H1 (cell line): ENCODE data around the gene GLRX3. TPM values are rescaled to one million over a fixed set of nuclear protein-coding genes. Genes with fewer than 3 reads are reported as not detected.

ENCODE experiments used
- JUN ChIP-seq: IDR thresholded peaks from 2 replicates; pipeline ENCODE4 v1.6.1; 2011; ENCODE audit warnings: low read depth, mild to moderate bottlenecking, improper control_type of control experiment, low read length
- RAD21 ChIP-seq, 2 experiments: IDR thresholded peaks in 1 of 2; conservative IDR thresholded peaks in 1 of 2; 2 replicates each; pipeline ENCODE4 v1.6.1; 2011; ENCODE audit warnings: low read depth in 2 of 2, low read length in 2 of 2, improper control_type of control experiment in 1 of 2, inconsistent platforms in 1 of 2, mild to moderate bottlenecking in 1 of 2, moderate library complexity in 1 of 2
- RBBP5 ChIP-seq: IDR thresholded peaks from 2 replicates; pipeline ENCODE4 v1.7.1; 2012; ENCODE audit warnings: low read depth, mild to moderate bottlenecking, inconsistent platforms, low read length, moderate library complexity, borderline replicate concordance
- SP4 ChIP-seq: IDR thresholded peaks from 2 replicates; pipeline ENCODE4 v1.6.1; 2012; ENCODE audit warnings: low read length, inconsistent platforms
- TAF1 ChIP-seq: IDR thresholded peaks from 2 replicates; pipeline ENCODE4 v1.6.1; 2011; ENCODE audit warnings: mild to moderate bottlenecking, low read depth, low read length
- TBP ChIP-seq: IDR thresholded peaks from 2 replicates; pipeline ENCODE4 v1.6.1; 2011; ENCODE audit warnings: low read depth, low read length, improper control_type of control experiment
- polyA plus RNA-seq, 7 experiments: library from polyadenylated mRNA; depleted of rRNA in 3 of 7; stranded (reverse) in 5 of 7; unstranded in 2 of 7; fragments of >200 nt in 5 of 7; fragments of 200-250 nt in 2 of 7; gene quantifications; 1 replicate in 5 of 7; 2 replicates in 1 of 7; 4 replicates in 1 of 7; pipeline versions ENCODE4 v1.2.1 to v1.2.3, GENCODE V29; 2011 to 2013; ENCODE audit warnings: missing spikeins in 2 of 7, mixed read lengths in 2 of 7
- total RNA-seq: library from RNA; stranded (reverse); fragmentation: NEBNext Ultra II Directional; extraction: Animal tissue kit (Norgen Biotek cat#: 25700); gene quantifications from 2 replicates; pipeline ENCODE4 v1.2.1, GENCODE V29; 2021
- TF ChIP-seq, protein P1 (sequence below): IDR thresholded peaks from 2 replicates; pipeline ENCODE4 v1.6.1; 2012; ENCODE audit warnings: low read length, inconsistent platforms
- TF ChIP-seq, protein P2 (sequence below): fragments of 300-600 bp; sonication (generic); IDR thresholded peaks from 2 replicates; pipeline ENCODE4 v1.7.1; 2012; ENCODE audit warnings: low read length, moderate library complexity, mild to moderate bottlenecking, inconsistent platforms; ENCODE audit not compliant: insufficient replicate concordance

Gene GLRX3
- total and polyA plus RNA-seq, 2 of the 8 experiments (the other 6 are each of a cell fraction or from before 2014, with no cell fraction given): 59.9 to 157 TPM

DNA sequence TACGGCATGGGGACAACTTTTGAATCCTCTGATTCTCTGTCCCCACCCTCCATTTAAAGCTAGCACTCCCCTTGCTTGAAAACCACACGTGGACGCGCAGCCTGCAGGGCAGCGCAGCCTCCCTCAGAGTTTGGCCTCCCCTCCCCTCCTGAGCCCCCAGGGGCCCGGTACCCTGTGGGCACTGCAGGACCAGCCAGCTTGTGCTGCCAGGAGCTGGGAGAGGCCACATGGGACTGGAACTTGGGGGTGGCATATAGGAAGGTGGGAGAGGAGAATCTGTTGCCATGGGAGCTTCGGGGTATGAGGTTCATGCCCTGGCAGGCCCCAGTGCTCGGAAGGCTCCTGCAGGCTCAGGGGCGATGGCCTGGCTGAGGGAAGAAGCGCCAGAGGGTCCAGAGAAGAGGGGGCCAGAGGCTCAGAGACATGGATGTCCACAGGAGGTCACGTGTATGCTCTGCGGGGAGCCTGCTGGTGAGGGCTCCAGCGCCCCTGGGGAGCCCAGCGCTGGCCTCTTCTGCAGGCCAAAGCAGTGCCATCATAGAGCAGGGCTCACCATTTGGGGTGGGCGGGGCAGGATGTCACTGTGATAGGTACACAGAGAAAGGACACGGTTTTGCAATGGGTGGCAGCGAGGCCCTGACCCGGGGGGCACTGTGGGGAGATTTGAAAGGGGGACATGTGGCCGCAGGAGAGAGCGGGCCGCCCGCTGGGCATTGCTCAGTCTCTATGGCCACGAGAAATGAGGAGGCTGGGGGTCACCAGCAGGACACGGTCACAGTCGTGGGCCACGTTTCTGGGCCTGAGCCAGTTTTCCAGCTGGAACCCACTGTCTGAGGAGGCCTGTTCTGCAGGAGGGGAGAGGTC lies 64.2 kb downstream of the GLRX3 start (continued):
- TF ChIP-seq, protein P1, sequence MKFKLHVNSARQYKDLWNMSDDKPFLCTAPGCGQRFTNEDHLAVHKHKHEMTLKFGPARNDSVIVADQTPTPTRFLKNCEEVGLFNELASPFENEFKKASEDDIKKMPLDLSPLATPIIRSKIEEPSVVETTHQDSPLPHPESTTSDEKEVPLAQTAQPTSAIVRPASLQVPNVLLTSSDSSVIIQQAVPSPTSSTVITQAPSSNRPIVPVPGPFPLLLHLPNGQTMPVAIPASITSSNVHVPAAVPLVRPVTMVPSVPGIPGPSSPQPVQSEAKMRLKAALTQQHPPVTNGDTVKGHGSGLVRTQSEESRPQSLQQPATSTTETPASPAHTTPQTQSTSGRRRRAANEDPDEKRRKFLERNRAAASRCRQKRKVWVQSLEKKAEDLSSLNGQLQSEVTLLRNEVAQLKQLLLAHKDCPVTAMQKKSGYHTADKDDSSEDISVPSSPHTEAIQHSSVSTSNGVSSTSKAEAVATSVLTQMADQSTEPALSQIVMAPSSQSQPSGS: no peak
- TF ChIP-seq RAD21 (IDR thresholded peaks at IDR 0.05 in 1 of 2, conservative IDR thresholded peaks at IDR 0.05 in 1 of 2; ENCODE audit: low read depth in 2 of 2, low read length in 2 of 2) (no peak), RBBP5 (no peak), JUN (no peak), TBP (no peak), TAF1 (no peak), SP4 (no peak)
- TF ChIP-seq, protein P2, sequence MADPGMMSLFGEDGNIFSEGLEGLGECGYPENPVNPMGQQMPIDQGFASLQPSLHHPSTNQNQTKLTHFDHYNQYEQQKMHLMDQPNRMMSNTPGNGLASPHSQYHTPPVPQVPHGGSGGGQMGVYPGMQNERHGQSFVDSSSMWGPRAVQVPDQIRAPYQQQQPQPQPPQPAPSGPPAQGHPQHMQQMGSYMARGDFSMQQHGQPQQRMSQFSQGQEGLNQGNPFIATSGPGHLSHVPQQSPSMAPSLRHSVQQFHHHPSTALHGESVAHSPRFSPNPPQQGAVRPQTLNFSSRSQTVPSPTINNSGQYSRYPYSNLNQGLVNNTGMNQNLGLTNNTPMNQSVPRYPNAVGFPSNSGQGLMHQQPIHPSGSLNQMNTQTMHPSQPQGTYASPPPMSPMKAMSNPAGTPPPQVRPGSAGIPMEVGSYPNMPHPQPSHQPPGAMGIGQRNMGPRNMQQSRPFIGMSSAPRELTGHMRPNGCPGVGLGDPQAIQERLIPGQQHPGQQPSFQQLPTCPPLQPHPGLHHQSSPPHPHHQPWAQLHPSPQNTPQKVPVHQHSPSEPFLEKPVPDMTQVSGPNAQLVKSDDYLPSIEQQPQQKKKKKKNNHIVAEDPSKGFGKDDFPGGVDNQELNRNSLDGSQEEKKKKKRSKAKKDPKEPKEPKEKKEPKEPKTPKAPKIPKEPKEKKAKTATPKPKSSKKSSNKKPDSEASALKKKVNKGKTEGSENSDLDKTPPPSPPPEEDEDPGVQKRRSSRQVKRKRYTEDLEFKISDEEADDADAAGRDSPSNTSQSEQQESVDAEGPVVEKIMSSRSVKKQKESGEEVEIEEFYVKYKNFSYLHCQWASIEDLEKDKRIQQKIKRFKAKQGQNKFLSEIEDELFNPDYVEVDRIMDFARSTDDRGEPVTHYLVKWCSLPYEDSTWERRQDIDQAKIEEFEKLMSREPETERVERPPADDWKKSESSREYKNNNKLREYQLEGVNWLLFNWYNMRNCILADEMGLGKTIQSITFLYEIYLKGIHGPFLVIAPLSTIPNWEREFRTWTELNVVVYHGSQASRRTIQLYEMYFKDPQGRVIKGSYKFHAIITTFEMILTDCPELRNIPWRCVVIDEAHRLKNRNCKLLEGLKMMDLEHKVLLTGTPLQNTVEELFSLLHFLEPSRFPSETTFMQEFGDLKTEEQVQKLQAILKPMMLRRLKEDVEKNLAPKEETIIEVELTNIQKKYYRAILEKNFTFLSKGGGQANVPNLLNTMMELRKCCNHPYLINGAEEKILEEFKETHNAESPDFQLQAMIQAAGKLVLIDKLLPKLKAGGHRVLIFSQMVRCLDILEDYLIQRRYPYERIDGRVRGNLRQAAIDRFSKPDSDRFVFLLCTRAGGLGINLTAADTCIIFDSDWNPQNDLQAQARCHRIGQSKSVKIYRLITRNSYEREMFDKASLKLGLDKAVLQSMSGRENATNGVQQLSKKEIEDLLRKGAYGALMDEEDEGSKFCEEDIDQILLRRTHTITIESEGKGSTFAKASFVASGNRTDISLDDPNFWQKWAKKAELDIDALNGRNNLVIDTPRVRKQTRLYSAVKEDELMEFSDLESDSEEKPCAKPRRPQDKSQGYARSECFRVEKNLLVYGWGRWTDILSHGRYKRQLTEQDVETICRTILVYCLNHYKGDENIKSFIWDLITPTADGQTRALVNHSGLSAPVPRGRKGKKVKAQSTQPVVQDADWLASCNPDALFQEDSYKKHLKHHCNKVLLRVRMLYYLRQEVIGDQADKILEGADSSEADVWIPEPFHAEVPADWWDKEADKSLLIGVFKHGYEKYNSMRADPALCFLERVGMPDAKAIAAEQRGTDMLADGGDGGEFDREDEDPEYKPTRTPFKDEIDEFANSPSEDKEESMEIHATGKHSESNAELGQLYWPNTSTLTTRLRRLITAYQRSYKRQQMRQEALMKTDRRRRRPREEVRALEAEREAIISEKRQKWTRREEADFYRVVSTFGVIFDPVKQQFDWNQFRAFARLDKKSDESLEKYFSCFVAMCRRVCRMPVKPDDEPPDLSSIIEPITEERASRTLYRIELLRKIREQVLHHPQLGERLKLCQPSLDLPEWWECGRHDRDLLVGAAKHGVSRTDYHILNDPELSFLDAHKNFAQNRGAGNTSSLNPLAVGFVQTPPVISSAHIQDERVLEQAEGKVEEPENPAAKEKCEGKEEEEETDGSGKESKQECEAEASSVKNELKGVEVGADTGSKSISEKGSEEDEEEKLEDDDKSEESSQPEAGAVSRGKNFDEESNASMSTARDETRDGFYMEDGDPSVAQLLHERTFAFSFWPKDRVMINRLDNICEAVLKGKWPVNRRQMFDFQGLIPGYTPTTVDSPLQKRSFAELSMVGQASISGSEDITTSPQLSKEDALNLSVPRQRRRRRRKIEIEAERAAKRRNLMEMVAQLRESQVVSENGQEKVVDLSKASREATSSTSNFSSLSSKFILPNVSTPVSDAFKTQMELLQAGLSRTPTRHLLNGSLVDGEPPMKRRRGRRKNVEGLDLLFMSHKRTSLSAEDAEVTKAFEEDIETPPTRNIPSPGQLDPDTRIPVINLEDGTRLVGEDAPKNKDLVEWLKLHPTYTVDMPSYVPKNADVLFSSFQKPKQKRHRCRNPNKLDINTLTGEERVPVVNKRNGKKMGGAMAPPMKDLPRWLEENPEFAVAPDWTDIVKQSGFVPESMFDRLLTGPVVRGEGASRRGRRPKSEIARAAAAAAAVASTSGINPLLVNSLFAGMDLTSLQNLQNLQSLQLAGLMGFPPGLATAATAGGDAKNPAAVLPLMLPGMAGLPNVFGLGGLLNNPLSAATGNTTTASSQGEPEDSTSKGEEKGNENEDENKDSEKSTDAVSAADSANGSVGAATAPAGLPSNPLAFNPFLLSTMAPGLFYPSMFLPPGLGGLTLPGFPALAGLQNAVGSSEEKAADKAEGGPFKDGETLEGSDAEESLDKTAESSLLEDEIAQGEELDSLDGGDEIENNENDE: no peak
